Measurements from ENCODE around the gene FSTL5.

The FSTL5 gene

GRCh38 chr4:161936625-161937550 is 226.9 kb downstream of the FSTL5 start:
- peak; percentile 98 for DNase-seq (ENCODE audit: low read depth)

GRCh38 chr4:161931089-161931488 is 232.7 kb downstream of the FSTL5 start:
- no peak for DNase-seq (ENCODE audit: low read depth)

GRCh38 chr4:161929956-161930355 is 233.8 kb downstream of the FSTL5 start:
- DNase-seq (ENCODE audit: low read depth), result no peak

GRCh38 chr4:161926033-161926828 is 237.6 kb downstream of the FSTL5 start:
- DNase-seq (ENCODE audit: low read depth), result no peak

GRCh38 chr4:161920304-161921052 is 243.3 kb downstream of the FSTL5 start:
- no peak for DNase-seq (ENCODE audit: low read depth)

- DNase-seq (ENCODE audit: low read depth), result no peak
Measured at GRCh38 chr4:161919442-161920220, 244.2 kb downstream of the FSTL5 start.

- DNase-seq (ENCODE audit: low read depth), result no peak
Measured at GRCh38 chr4:161916035-161916434, 247.8 kb downstream of the FSTL5 start.

GRCh38 chr4:161907590-161907955 is 256.2 kb downstream of the FSTL5 start:
- no peak for DNase-seq (ENCODE audit: low read depth)

- no peak for DNase-seq (ENCODE audit: low read depth)
Measured at GRCh38 chr4:161906836-161907589, 256.8 kb downstream of the FSTL5 start.

GRCh38 chr4:161900110-161900509 is 263.7 kb downstream of the FSTL5 start:
- no peak for DNase-seq (ENCODE audit: low read depth)

- DNase-seq (ENCODE audit: low read depth), result no peak
Measured at GRCh38 chr4:161894493-161895167, 269.2 kb downstream of the FSTL5 start.

- no peak for DNase-seq (ENCODE audit: low read depth)
Measured at GRCh38 chr4:161894014-161894413, 269.8 kb downstream of the FSTL5 start.

GRCh38 chr4:161893566-161893965 is 270.2 kb downstream of the FSTL5 start:
- DNase-seq (ENCODE audit: low read depth), result no peak

- DNase-seq (ENCODE audit: low read depth), result no peak
Measured at GRCh38 chr4:161892951-161893350, 270.8 kb downstream of the FSTL5 start.

- DNase-seq (ENCODE audit: low read depth), result no peak
Measured at GRCh38 chr4:161883157-161883556, 280.6 kb downstream of the FSTL5 start.

GRCh38 chr4:161881370-161881769 is 282.4 kb downstream of the FSTL5 start:
- DNase-seq (ENCODE audit: low read depth), result no peak

- DNase-seq (ENCODE audit: low read depth), result no peak
Measured at GRCh38 chr4:161869511-161869910, 294.3 kb downstream of the FSTL5 start.

GRCh38 chr4:161856711-161857326 is 307.0 kb downstream of the FSTL5 start:
- no peak for DNase-seq (ENCODE audit: low read depth)

- DNase-seq (ENCODE audit: low read depth), result no peak
Measured at GRCh38 chr4:161850631-161851030, 313.2 kb downstream of the FSTL5 start.

- DNase-seq (ENCODE audit: low read depth), result no peak
Measured at GRCh38 chr4:161841759-161842158, 322.0 kb downstream of the FSTL5 start.
